ENCODE data around the gene EIF4H.

DNA sequence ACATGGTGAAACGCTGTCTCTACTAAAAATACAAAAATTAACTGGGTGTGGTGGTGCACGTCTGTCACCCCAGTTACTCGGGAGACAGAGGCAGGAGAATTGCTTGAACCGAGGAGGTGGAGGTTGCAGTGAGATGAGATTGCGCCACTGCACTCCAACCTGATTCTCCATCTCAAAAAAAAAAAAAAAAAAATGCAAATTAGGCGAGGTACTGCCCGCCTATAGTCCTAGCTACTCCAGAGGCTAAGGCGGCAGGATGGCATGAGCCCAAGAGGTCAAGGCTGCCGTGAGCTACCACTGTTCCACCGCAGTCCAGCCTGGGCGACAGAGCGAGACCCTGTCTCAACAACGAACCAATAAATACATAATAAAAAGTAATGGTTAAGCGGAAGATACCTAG lies 1.1 kb upstream of the EIF4H start:
- TF ChIP-seq, protein P1, sequence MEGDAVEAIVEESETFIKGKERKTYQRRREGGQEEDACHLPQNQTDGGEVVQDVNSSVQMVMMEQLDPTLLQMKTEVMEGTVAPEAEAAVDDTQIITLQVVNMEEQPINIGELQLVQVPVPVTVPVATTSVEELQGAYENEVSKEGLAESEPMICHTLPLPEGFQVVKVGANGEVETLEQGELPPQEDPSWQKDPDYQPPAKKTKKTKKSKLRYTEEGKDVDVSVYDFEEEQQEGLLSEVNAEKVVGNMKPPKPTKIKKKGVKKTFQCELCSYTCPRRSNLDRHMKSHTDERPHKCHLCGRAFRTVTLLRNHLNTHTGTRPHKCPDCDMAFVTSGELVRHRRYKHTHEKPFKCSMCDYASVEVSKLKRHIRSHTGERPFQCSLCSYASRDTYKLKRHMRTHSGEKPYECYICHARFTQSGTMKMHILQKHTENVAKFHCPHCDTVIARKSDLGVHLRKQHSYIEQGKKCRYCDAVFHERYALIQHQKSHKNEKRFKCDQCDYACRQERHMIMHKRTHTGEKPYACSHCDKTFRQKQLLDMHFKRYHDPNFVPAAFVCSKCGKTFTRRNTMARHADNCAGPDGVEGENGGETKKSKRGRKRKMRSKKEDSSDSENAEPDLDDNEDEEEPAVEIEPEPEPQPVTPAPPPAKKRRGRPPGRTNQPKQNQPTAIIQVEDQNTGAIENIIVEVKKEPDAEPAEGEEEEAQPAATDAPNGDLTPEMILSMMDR (IDR thresholded peaks at IDR 0.05; ENCODE audit: insufficient read depth, low read length) = no peak
- TF ChIP-seq POLR2AphosphoS5 (IDR thresholded peaks at IDR 0.05; ENCODE audit: low read depth) (no peak), GABPA (IDR thresholded peaks at IDR 0.05; ENCODE audit: low read depth) (no peak), SPI1 (IDR thresholded peaks at IDR 0.05; ENCODE audit: borderline replicate concordance, low read depth) (no peak)
- TF ChIP-seq, protein P2, sequence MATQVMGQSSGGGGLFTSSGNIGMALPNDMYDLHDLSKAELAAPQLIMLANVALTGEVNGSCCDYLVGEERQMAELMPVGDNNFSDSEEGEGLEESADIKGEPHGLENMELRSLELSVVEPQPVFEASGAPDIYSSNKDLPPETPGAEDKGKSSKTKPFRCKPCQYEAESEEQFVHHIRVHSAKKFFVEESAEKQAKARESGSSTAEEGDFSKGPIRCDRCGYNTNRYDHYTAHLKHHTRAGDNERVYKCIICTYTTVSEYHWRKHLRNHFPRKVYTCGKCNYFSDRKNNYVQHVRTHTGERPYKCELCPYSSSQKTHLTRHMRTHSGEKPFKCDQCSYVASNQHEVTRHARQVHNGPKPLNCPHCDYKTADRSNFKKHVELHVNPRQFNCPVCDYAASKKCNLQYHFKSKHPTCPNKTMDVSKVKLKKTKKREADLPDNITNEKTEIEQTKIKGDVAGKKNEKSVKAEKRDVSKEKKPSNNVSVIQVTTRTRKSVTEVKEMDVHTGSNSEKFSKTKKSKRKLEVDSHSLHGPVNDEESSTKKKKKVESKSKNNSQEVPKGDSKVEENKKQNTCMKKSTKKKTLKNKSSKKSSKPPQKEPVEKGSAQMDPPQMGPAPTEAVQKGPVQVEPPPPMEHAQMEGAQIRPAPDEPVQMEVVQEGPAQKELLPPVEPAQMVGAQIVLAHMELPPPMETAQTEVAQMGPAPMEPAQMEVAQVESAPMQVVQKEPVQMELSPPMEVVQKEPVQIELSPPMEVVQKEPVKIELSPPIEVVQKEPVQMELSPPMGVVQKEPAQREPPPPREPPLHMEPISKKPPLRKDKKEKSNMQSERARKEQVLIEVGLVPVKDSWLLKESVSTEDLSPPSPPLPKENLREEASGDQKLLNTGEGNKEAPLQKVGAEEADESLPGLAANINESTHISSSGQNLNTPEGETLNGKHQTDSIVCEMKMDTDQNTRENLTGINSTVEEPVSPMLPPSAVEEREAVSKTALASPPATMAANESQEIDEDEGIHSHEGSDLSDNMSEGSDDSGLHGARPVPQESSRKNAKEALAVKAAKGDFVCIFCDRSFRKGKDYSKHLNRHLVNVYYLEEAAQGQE (IDR thresholded peaks at IDR 0.05; ENCODE audit: insufficient replicate concordance, low read depth) = no peak

All from HL-60 (cell line).